ENCODE measurements around the gene TTL. TPM values are rescaled to one million over a fixed set of nuclear protein-coding genes. Genes with fewer than 3 reads are reported as not detected.
A peak's percentile ranks its signal among the peaks of the same experiment; 100 is the strongest.

Gene TTL
- total and polyA plus RNA-seq, 2 of the 13 experiments (the other 11 are each of a cell fraction or from before 2014, with no cell fraction given) = 19.0 to 59.8 TPM

- TF ChIP-seq ZNF740 (CRISPR knock-in tag; IDR thresholded peaks at IDR 0.05) (no peak), NFATC3 (CRISPR knock-in tag; IDR thresholded peaks at IDR 0.05) (no peak; the same call in 1 of the 2 replicates), ZNF441 (CRISPR knock-in tag; IDR thresholded peaks at IDR 0.05; ENCODE audit: borderline replicate concordance) (no peak; the same call in 1 of the 2 replicates), ZNF331 (CRISPR knock-in tag; IDR thresholded peaks at IDR 0.05) (peak; percentile 56; the same call in 1 of the 2 replicates), HNF4A (CRISPR knock-in tag; IDR thresholded peaks at IDR 0.05) (peak; percentile 65), RFXANK (CRISPR knock-in tag; IDR thresholded peaks at IDR 0.05) (no peak), NKX3-1 (CRISPR knock-in tag; IDR thresholded peaks at IDR 0.05) (peak; percentile 89; the same call in 1 of the 2 replicates), ZNF788 (CRISPR knock-in tag; IDR thresholded peaks at IDR 0.05; ENCODE audit: borderline replicate concordance) (peak; percentile 82), ZNF713 (CRISPR knock-in tag; IDR thresholded peaks at IDR 0.05) (0 out of 2 replicates have a peak, but pooled peaks have one; percentile 90), ZNF101 (CRISPR knock-in tag; IDR thresholded peaks at IDR 0.05; ENCODE audit: borderline replicate concordance, low read depth) (no peak; the same call in 1 of the 2 replicates), SSRP1 (CRISPR knock-in tag; IDR thresholded peaks at IDR 0.05) (peak; percentile 73; the same call in 1 of the 2 replicates), IRF2 (CRISPR knock-in tag; IDR thresholded peaks at IDR 0.05) (peak; percentile 88), SRY (CRISPR knock-in tag; IDR thresholded peaks at IDR 0.05) (peak; percentile 79), JUND (CRISPR knock-in tag; IDR thresholded peaks at IDR 0.05) (0 out of 2 replicates have a peak, but pooled peaks have one; percentile 48), ZNF709 (CRISPR knock-in tag; IDR thresholded peaks at IDR 0.05) (peak; percentile 96), ZNF20 (CRISPR knock-in tag; IDR thresholded peaks at IDR 0.05) (no peak), KLF6 (CRISPR knock-in tag; IDR thresholded peaks at IDR 0.05) (no peak; the same call in 1 of the 2 replicates), ZNF569 (CRISPR knock-in tag; IDR thresholded peaks at IDR 0.05; ENCODE audit: borderline replicate concordance) (no peak), ZNF557 (CRISPR knock-in tag; IDR thresholded peaks at IDR 0.05) (peak; percentile 81; the same call in 1 of the 2 replicates), DMAP1 (CRISPR knock-in tag; IDR thresholded peaks at IDR 0.05) (peak; percentile 85; the same call in 1 of the 2 replicates), ZNF337 (CRISPR knock-in tag; IDR thresholded peaks at IDR 0.05; ENCODE audit: borderline replicate concordance, low read depth) (no peak), THAP8 (CRISPR knock-in tag; IDR thresholded peaks at IDR 0.05; ENCODE audit: borderline replicate concordance) (peak; percentile 90; the same call in 1 of the 2 replicates)
- TF ChIP-seq, protein P1, sequence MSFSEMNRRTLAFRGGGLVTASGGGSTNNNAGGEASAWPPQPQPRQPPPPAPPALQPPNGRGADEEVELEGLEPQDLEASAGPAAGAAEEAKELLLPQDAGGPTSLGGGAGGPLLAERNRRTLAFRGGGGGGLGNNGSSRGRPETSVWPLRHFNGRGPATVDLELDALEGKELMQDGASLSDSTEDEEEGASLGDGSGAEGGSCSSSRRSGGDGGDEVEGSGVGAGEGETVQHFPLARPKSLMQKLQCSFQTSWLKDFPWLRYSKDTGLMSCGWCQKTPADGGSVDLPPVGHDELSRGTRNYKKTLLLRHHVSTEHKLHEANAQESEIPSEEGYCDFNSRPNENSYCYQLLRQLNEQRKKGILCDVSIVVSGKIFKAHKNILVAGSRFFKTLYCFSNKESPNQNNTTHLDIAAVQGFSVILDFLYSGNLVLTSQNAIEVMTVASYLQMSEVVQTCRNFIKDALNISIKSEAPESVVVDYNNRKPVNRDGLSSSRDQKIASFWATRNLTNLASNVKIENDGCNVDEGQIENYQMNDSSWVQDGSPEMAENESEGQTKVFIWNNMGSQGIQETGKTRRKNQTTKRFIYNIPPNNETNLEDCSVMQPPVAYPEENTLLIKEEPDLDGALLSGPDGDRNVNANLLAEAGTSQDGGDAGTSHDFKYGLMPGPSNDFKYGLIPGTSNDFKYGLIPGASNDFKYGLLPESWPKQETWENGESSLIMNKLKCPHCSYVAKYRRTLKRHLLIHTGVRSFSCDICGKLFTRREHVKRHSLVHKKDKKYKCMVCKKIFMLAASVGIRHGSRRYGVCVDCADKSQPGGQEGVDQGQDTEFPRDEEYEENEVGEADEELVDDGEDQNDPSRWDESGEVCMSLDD (CRISPR knock-in tag; IDR thresholded peaks at IDR 0.05; ENCODE audit: borderline replicate concordance) = 0 out of 2 replicates have a peak, but pooled peaks have one; percentile 12
- TF ChIP-seq, protein P2, sequence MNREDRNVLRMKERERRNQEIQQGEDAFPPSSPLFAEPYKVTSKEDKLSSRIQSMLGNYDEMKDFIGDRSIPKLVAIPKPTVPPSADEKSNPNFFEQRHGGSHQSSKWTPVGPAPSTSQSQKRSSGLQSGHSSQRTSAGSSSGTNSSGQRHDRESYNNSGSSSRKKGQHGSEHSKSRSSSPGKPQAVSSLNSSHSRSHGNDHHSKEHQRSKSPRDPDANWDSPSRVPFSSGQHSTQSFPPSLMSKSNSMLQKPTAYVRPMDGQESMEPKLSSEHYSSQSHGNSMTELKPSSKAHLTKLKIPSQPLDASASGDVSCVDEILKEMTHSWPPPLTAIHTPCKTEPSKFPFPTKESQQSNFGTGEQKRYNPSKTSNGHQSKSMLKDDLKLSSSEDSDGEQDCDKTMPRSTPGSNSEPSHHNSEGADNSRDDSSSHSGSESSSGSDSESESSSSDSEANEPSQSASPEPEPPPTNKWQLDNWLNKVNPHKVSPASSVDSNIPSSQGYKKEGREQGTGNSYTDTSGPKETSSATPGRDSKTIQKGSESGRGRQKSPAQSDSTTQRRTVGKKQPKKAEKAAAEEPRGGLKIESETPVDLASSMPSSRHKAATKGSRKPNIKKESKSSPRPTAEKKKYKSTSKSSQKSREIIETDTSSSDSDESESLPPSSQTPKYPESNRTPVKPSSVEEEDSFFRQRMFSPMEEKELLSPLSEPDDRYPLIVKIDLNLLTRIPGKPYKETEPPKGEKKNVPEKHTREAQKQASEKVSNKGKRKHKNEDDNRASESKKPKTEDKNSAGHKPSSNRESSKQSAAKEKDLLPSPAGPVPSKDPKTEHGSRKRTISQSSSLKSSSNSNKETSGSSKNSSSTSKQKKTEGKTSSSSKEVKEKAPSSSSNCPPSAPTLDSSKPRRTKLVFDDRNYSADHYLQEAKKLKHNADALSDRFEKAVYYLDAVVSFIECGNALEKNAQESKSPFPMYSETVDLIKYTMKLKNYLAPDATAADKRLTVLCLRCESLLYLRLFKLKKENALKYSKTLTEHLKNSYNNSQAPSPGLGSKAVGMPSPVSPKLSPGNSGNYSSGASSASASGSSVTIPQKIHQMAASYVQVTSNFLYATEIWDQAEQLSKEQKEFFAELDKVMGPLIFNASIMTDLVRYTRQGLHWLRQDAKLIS (CRISPR knock-in tag; IDR thresholded peaks at IDR 0.05) = peak; percentile 51; the same call in 1 of the 2 replicates
These were observed 102.4 kb downstream of the TTL start, which contains the start of gene CHCHD5 (continued) for GRCh38 chr2:112584134-112584890.
